OCI-LY3 (cell line): ENCODE measurements around the gene LAMA3.

ENCODE experiments used
- EZH2phosphoT487 ChIP-seq: fragments of 200-600 bp; shearing (Covaris generic); IDR thresholded peaks from 2 replicates; pipeline ENCODE4 v1.6.1; 2018; ENCODE audit warnings: antibody characterized with exemption, mixed run types, low read depth
- TF ChIP-seq, protein P1 (sequence below): fragments of 200-600, 300-600 bp; sonication (generic); IDR thresholded peaks from 2 replicates; pipeline ENCODE4 v1.5.1; 2014; ENCODE audit warnings: antibody characterized with exemption, low read length, low read depth

DNA sequence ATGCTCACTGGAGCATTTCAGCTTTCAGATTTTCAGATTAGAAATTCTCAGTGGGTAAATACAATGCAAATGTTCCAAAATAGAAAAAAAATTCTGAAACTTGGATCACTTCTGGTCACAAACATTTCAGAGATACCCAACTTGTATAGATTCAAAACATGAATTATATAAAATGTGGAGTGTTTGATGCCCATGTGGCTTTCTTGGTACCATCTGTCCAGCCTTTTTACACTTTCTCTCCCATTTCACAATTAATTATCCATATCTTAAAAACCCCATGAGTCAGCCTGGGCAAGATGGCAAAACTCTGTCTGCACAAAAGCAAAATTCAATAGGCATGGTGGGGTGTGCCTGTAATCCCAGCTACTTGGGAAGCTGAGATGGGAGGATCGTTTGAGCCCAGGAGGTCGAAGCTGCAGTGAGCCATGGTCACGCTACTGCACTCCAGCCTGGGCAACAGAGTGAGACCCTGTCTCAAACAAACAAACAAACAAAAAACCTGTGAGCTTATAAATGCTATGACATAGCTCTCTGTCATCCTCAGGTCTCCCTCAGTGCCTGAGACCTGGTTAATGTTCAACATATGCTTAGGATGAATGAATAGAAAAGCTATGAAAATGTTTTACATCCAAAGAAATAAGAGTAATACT, 179.0 kb downstream of the LAMA3 start:
- TF ChIP-seq, protein P1, sequence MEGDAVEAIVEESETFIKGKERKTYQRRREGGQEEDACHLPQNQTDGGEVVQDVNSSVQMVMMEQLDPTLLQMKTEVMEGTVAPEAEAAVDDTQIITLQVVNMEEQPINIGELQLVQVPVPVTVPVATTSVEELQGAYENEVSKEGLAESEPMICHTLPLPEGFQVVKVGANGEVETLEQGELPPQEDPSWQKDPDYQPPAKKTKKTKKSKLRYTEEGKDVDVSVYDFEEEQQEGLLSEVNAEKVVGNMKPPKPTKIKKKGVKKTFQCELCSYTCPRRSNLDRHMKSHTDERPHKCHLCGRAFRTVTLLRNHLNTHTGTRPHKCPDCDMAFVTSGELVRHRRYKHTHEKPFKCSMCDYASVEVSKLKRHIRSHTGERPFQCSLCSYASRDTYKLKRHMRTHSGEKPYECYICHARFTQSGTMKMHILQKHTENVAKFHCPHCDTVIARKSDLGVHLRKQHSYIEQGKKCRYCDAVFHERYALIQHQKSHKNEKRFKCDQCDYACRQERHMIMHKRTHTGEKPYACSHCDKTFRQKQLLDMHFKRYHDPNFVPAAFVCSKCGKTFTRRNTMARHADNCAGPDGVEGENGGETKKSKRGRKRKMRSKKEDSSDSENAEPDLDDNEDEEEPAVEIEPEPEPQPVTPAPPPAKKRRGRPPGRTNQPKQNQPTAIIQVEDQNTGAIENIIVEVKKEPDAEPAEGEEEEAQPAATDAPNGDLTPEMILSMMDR, result no peak
- TF ChIP-seq EZH2phosphoT487, result no peak
